Measurements from ENCODE around the gene FRS2. TPM values are rescaled to one million over a fixed set of nuclear protein-coding genes. Genes with fewer than 3 reads are reported as not detected.
A peak's percentile ranks its signal among the peaks of the same experiment; 100 is the strongest.
"Not testable (repeated sequence)": the region's sequence is repeated elsewhere in the genome, so short reads cannot be mapped to it uniquely, and the experiment has no call there.

Gene FRS2
- total RNA-seq, 1 experiment from 2014 or later: 47.1 TPM

DNA sequence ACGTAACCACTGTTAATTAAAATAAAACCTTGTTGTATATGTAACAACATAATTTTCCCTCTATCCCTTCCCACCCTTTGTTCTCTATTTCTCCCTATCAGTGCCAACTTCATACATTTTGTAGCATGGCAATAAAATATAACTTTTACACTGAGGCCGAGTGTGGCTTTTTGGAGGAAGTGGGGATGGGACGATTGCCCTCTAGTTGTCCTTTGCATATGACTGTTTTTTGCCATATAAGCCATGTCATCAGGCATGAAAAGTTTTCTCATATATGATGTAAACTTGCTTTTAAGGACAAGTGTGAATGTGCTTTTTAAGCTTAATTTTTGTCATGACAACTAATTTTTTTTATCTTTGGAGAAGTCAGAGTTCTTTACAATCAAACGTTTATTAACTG is 108.8 kb downstream of the FRS2 start:
- no peak for DNase-seq (ENCODE audit: low read depth)

DNA sequence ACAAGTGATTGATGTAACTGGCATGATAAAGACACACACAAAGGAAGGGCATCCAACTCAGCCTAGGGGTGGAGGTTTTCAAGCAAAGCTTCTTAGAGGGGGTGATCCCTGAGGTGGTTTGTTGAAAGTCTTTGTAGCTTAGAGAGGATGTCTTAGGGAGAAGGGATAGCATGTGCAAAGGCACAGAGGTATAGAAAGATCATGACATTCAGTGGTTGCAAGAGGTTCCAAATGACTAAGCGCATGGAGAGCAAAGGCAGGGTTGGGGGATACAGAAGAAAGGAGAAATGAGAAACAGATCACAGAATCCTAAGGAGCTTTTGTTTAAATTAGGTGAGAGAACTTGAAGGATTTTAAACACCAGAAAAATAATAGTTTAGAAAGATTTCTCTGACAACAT is 109.9 kb downstream of the FRS2 start:
- no peak for DNase-seq (ENCODE audit: low read depth)

DNA sequence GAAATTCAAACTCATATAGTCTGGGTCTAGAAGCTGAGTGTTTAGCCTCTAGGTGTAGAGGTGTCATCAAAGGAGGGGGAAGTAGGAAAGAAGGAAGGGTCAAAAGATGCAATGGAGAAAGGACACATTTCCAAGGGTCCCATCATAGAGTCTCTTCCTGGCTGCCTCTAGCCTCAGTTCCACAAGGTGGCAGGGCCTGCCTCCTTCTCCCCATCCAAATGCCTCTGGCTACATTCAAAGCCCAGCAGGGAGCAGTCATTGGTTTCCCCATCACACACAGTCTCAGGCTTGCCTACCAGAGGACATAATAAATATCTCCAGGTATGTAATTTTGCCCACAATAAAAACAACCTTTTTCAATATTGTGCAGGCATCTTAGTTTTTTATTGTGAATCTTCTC is 113.0 kb downstream of the FRS2 start:
- no peak for DNase-seq (ENCODE audit: low read depth)

DNA sequence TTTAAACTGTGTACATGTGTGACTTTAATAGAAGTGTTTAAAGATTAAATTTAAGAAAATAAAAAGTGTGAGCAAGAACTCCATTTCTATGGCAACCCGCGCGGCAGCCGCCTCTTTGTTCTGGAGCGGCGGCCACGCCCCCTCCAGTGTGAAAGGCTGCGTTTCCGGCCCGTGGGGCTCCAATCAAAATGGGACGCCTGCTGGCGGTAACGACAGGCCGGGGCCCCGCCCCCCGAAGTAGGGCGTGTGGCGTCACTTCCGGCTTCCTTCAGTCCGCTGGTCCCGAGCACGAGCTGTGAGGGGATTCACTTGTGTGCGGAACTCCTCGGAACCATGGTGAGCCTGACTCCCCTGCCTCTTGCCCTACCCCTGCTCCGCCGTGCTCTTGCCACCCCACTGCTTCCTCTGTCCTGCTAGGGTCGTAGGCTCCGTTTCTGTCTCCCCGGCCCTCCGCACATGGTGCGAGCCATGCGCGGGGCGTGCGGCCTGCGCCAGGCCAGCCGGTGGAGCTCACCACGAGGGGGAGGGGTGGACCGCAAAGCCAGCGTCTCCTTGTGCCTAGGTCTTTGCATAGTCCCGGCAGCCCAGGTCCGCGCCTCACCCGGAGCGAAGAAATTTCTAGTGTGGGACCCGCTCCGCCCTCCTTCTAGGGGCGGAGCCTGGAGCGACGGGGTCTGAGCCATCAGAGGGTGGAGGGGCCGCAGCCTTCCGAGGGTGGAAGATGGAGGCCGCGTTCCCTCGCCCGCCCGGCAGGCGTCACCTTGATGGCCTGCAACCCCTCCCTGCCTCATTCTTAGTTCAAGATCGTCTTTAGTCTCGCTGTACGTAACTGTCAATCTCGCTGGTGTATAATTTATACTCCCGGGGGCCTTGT is 115.2 kb downstream of the FRS2 start, which contains the start of gene CCT2:
TSS of gene CCT2 (plus strand) at position 271 of the 874 bp plus-strand sequence. CDS start at position 334, 63 bp downstream.
- peak; percentile 93 for DNase-seq (ENCODE audit: low read depth)

DNA sequence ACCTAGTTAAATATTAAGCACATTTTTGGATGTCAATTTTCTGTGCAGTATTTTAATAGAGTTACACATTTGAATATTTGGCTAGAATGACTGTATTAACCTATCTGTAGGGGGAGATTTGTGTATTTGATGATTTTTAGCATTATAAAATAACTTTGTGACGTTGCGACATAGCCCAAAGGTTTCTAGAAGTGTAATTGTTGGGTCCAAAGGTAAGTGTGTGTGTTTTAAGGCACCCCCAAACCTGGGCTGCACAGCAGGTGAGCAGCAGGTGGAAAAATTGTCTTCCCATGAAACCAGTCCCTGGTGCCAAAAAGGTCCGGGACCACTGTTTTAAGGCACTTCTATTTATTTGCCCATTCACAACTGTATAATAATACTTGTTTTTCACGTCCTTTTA is 118.3 kb downstream of the FRS2 start:
- DNase-seq (ENCODE audit: low read depth): no peak

DNA sequence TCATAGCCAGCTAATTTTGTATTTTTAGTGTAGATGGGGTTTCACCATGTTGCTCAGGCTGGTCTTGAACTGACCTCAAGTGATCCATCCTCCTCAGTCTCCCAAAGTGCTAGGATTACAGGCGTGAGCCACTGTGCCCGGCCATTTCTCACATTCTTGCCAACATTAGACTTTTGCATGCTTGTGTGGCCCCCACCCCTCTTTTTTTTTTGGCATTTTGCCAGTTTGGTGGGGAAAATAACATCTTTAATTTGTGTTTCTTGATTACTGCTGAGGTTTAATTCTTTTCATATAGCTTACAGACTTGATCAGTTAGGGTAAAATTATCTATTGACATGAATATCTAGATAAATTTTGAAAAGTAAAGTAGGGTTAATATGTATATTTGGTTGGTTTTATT is 118.9 kb downstream of the FRS2 start:
- no peak for DNase-seq (ENCODE audit: low read depth)

- DNase-seq (ENCODE audit: low read depth): no peak
Observed at GRCh38 chr12:69595689-69596088, 125.5 kb downstream of the FRS2 start.

GRCh38 chr12:69598174-69598753 is 128.1 kb downstream of the FRS2 start:
- no peak for DNase-seq (ENCODE audit: low read depth)

- DNase-seq (ENCODE audit: low read depth): no peak
Observed at GRCh38 chr12:69600804-69601203, 130.6 kb downstream of the FRS2 start.

DNA sequence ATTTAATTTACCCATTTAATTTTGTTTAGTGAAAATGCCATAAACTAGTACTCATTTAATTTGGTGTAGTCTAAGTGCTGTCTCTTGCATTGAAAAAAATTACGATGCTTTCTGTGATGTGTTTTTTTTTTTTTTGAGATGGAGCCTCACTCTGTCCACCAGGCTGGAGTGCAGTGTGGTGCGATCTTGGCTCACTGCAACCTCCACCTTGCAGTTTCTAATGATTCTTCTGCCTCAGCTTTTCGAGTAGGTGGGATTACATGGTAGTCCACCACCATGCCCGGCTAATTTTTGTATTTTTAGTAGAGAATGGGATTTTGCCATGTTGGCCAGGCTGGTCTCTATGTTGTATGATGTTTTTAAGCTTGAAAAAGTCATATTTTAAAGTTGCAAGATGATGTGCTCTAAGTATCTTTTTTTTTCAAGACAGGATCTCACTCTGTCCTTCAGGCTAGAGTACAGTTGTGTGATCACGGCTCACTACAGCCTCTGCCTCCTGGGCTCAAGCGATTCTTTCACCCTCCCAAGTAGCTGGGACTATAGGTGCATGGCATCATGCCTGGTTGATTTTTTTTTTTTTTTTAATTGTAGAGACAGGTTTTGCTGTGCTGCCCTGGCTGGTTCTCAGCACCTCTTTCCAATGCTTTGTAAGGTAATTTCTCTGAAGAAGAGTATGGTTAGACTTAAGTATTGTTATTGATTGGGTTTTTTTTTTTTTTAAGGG is 131.9 kb downstream of the FRS2 start:
- no peak for DNase-seq (ENCODE audit: low read depth)

DNA sequence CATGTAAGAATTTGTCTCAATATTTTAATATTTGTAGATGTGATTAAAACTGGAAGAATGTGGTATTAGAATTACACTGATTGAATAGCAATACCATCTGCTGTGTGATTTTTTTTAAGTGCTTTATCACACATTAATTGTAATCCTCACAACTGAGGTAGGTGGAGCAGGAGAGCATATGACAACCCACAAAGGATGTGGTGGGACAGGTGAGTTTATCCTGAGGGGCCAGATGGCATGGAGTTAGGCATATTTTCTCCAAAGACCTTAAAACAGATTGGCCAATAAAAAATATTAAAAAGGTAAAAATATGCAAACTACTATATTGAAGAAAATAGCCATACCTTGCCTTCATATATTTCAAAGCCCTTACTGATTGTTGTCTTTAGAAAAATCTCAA is 132.8 kb downstream of the FRS2 start:
- DNase-seq (ENCODE audit: low read depth): peak; percentile 5

DNA sequence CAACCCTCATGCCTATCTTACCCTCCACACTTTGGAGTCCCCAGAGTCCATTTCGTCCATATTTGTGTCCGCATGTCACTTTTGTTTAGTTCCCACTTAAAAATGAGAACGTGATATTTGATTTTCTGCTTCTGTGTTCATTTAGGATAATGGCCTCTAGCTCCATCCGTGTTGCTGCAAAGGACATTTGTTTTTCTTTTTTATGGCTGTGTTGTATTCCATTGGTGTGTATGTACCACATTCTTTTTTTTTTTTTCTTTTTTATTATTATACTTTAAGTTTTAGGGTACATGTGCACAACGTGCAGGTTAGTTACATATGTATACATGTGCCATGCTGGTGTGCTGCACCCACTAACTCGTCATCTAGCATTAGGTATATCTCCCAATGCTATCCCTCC is 133.4 kb downstream of the FRS2 start:
- not testable (repeated sequence) for DNase-seq (ENCODE audit: low read depth)

DNA sequence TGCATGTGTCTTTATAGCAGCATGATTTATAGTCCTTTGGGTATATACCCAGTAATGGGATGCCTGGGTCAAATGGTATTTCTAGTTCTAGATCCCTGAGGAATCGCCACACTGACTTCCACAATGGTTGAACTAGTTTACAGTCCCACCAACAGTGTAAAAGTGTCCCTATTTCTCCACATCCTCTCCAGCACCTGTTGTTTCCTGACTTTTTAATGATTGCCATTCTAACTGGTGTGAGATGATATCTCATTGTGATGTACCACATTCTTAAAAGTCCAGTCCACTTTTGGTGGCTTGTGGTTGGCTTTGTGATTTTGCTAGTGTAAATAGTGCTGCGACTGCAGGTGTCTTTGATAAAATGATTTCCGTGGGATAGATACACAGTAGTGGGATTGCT is 134.1 kb downstream of the FRS2 start:
- DNase-seq (ENCODE audit: low read depth): not testable (repeated sequence)

- DNase-seq (ENCODE audit: low read depth): no peak
Observed at GRCh38 chr12:69608114-69608513, 137.9 kb downstream of the FRS2 start.

- no peak for DNase-seq (ENCODE audit: low read depth)
Observed at GRCh38 chr12:69610126-69610525, 139.9 kb downstream of the FRS2 start.

DNA sequence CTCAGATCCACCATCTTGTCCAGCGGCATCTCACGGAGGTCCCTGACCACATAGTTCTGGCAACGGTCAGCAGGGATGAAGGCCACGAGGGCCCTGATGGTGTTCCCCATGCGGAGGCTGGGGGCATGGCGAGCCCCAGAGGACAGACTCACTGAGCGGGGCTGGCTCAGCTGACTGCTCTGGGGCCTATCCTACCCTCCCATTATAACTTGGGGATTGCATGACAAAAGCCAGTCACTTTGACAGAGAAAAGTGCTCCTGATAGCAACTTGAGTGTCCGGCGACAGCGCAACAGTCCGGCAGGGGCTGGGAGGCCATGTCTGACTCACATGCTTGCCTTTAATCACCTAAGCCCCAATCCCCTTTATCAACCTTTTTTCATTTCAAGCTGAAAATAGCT is 140.5 kb downstream of the FRS2 start, which contains the start of gene LRRC10:
TSS of gene LRRC10 (minus strand) at position 179 of the 400 bp plus-strand sequence. CDS start at position 110, 69 bp downstream.
- no peak for DNase-seq (ENCODE audit: low read depth)

DNA sequence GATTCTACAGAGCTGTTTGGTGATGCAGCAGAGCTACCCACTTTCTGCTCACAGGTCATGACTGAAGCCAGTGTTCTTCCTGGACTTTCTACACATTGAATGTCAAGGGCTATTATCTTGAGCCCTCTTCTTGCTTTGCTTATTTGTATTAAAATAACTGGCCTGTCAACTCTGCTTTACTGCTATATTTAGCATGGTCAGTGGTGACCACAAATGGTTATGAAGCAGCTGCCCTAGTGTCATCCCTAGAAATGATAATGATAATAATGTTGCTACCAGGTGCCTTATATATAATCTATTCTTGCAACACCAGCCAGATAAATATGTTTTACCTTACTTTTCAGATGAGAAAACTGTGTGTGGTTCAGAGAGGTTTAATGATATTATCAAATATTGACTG is 143.2 kb downstream of the FRS2 start:
- no peak for DNase-seq (ENCODE audit: low read depth)

GRCh38 chr12:69616025-69616424 is 145.8 kb downstream of the FRS2 start:
- DNase-seq (ENCODE audit: low read depth): no peak

GRCh38 chr12:69619050-69619449 is 148.9 kb downstream of the FRS2 start:
- DNase-seq (ENCODE audit: low read depth): no peak

GRCh38 chr12:69620077-69620476 is 149.9 kb downstream of the FRS2 start:
- no peak for DNase-seq (ENCODE audit: low read depth)

DNA sequence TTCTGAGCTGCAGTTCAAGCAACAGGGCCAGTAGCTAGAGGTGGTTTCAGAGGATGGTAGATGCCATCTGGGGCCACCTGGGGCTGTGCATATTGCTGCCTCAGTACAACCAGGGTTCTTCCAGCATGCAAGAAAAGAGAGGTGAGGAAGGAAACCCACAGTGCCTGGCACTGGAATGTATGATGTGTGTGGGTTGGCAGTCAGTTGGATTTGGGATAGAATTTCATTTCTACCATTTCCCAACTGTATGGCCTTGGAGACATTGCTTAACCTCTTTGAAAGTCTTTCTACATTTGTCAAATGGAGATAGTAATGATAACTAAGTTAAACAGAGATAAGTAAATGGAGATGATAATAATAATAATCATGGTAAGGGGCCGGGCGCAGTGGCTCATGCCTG is 150.7 kb downstream of the FRS2 start:
- no peak for DNase-seq (ENCODE audit: low read depth)

- no peak for DNase-seq (ENCODE audit: low read depth)
Observed at GRCh38 chr12:69621551-69621950, 151.4 kb downstream of the FRS2 start.

Measured in LHCN-M2 (cell line).